WI38 (cell line): Measurements from ENCODE around the gene UBE2K.
"Not testable (repeated sequence)": the region's sequence is repeated elsewhere in the genome, so short reads cannot be mapped to it uniquely, and the experiment has no call there.

Source experiments
- H3K4me3 ChIP-seq: 2 replicates; pipeline ENCODE4 v1.5.1; 2011; ENCODE audit warnings: low read depth, mild to moderate bottlenecking, control low read depth, low read length
- CTCF ChIP-seq: IDR thresholded peaks from 2 replicates; pipeline ENCODE4 v1.5.1; 2012; ENCODE audit warnings: low read depth, mild to moderate bottlenecking, control low read depth, low read length

UBE2K gene

GRCh38 chr4:39712819-39713607 lies 15.1 kb downstream of the UBE2K start:
- no peak overlapping the region for H3K4me3 ChIP-seq
- TF ChIP-seq CTCF: no peak

DNA sequence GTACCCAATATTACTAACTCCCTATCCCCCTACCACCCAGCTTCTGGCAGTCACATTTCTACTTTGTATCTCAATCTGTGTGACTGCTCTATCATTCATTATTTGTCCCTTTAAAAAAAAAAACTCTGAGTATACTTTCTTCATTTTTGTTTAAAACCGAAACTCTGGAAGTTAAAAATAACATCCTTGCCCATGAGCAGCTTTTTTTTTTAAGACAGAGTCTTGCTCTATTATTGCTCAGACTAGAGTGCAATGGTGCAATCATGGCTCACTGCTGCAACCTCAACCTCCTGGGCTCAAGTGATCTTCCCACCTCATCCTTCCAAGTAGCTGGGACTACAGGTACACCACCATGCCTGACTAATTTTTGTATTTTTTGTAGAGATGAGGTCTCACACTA lies 15.8 kb downstream of the UBE2K start:
- no peak overlapping the region for H3K4me3 ChIP-seq
- TF ChIP-seq CTCF: no peak

DNA sequence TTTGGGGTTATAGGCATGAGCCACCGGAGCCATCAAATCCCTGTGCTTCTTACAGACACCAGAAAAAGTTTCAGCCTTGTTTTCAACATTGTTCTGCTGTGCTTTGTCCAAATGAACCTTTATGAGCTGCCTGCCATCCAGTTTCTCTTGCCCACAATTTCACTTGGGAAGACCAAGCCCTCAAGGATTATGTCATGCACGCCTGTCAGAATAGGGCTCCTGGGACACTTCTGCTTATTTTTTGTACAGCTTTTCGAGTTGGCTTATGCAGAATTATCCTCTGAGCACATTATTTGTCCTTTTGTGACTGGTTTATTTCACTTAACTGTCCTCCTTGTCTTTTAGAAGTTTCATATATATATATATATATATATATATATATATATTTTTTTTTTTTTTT lies 16.2 kb downstream of the UBE2K start:
- no peak overlapping the region for H3K4me3 ChIP-seq
- no peak for TF ChIP-seq CTCF

DNA sequence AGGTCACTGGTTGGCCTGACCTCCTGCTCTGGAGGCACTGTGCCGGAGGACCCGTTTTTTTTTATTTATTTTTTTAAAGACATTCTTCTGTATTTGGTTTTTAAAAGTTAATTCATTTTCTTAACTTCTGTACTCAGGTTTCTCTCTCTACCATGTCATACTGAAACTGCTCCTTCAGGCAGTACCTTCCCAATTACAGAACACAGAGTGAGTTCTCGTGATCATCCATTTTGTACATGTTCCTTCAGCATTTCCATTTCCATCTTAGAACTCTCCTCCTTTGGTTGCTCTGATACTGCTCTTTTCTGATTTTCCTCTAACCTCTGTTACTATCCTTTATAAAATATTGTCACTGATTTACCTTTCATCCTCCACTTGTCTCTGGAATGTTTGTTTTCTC lies 17.9 kb downstream of the UBE2K start:
- no peak overlapping the region for H3K4me3 ChIP-seq
- no peak for TF ChIP-seq CTCF

DNA sequence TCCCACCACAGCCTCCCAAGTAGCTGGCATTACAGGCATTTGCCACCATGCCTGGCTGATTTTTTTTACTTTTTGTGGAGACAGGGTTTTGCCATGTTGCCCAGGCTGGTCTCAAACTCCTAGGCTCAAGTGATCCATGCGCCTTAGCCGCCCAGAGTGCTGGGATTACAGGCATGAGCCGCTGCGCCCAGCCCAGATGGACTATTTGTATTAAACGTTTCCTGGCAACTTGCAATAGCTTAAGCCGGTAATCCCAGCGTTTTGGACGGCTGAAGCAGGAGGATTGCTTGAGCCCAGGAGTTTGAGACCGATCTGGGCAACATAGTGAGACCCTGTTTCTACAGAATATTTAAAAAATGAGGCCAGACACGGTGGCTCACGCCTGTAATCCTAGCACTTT lies 18.4 kb downstream of the UBE2K start:
- no peak overlapping the region for H3K4me3 ChIP-seq
- no peak for TF ChIP-seq CTCF

DNA sequence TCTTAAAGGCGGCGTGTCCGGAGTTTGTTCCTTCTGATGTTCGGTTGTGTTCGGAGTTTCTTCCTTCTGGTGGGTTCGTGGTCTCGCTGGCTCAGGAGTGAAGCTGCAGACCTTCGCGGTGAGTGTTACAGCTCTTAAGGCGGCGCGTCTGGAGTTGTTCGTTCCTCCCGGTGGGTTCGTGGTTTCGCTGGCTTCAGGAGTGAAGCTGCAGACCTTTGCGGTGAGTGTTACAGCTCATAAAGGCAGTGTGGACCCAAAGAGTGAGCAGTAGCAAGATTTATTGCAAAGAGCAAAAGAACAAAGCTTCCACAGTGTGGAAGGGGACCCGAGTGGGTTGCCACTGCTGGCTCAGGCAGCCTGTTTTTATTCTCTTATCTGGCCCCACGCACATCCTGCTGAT lies 19.8 kb downstream of the UBE2K start:
- H3K4me3 ChIP-seq: not testable (repeated sequence)

- TF ChIP-seq CTCF: no peak
These were observed 20.7 kb downstream of the UBE2K start for GRCh38 chr4:39718366-39719323.

More at GRCh38 chr4:39718366-39719323, 20.7 kb downstream of the UBE2K start:
- no peak overlapping the region for H3K4me3 ChIP-seq
